DOHH2 (cell line): ENCODE measurements around the gene NAA50.

Experiments used
- H3F3A ChIP-seq: fragments of 200-600 bp; sonication (generic), shearing (Covaris generic); 2 replicates; pipeline ENCODE4 v1.6.0; 2016; ENCODE audit warnings: antibody characterized with exemption, mild to moderate bottlenecking; ENCODE audit not compliant: control insufficient read depth, insufficient read depth
- H3K27ac ChIP-seq: fragments of 200-600 bp; sonication (generic); 2 replicates; pipeline ENCODE4 v1.5.1; 2014; ENCODE audit warnings: low read depth, mild to moderate bottlenecking, low read length, moderate library complexity
- H3K27me3 ChIP-seq: fragments of 200-600 bp; sonication (generic); 2 replicates; pipeline ENCODE4 v1.6.1; 2014; ENCODE audit warnings: mild to moderate bottlenecking, low read length, mixed read lengths; ENCODE audit not compliant: control insufficient read depth
- H3K36me3 ChIP-seq: fragments of 200-600 bp; sonication (generic); 2 replicates; pipeline ENCODE4 v1.6.1; 2014; ENCODE audit warnings: mild to moderate bottlenecking, low read length, moderate library complexity, mixed read lengths; ENCODE audit not compliant: control insufficient read depth
- H3K4me1 ChIP-seq: fragments of 200-600 bp; sonication (generic); 2 replicates; pipeline ENCODE4 v1.6.1; 2014; ENCODE audit warnings: mild to moderate bottlenecking, low read length, mixed read lengths; ENCODE audit not compliant: control insufficient read depth
- H3K4me2 ChIP-seq: fragments of 200-600 bp; sonication (generic); 2 replicates; pipeline ENCODE4 v1.6.0; 2014; ENCODE audit warnings: mild to moderate bottlenecking, low read length, moderate library complexity
- H3K4me3 ChIP-seq: fragments of 200-600 bp; sonication (generic); 2 replicates; pipeline ENCODE4 v1.5.1; 2014; ENCODE audit warnings: mild to moderate bottlenecking, low read length, mixed read lengths
- H3K79me2 ChIP-seq: fragments of 200-600 bp; sonication (generic); 2 replicates; pipeline ENCODE4 v1.6.1; 2014; ENCODE audit warnings: mild to moderate bottlenecking, low read length, mixed read lengths; ENCODE audit not compliant: control insufficient read depth
- H3K9me2 ChIP-seq: fragments of 200-600 bp; sonication (generic); replicated peaks from 2 replicates; pipeline ENCODE4 v1.6.1; 2014; ENCODE audit warnings: mild to moderate bottlenecking, low read length, mixed read lengths; ENCODE audit not compliant: control insufficient read depth
- H3K9me3 ChIP-seq: fragments of 200-600 bp; sonication (generic); 2 replicates; pipeline ENCODE4 v1.6.1; 2014; ENCODE audit warnings: antibody characterized with exemption, low read length, mixed read lengths; ENCODE audit not compliant: control insufficient read depth, insufficient read depth
- H4K20me1 ChIP-seq: fragments of 200-600 bp; sonication (generic); 2 replicates; pipeline ENCODE4 v1.6.0; 2014; ENCODE audit warnings: low read depth, mild to moderate bottlenecking, antibody characterized with exemption, low read length, moderate library complexity; ENCODE audit not compliant: control insufficient read depth, insufficient read depth
- EZH2phosphoT487 ChIP-seq: fragments of 200-600 bp; sonication (generic); IDR thresholded peaks from 2 replicates; pipeline ENCODE4 v1.6.1; 2017; ENCODE audit warnings: borderline replicate concordance, mild to moderate bottlenecking, antibody characterized with exemption, low read length, moderate library complexity, mixed read lengths
- TF ChIP-seq, protein P1 (sequence below): fragments of 200-600 bp; sonication (generic); IDR thresholded peaks from one replicate; pipeline ENCODE4 v1.5.1; 2014; ENCODE audit warnings: antibody characterized with exemption, mild to moderate bottlenecking, low read depth, low read length; ENCODE audit not compliant: poor library complexity, severe bottlenecking

Gene NAA50

DNA sequence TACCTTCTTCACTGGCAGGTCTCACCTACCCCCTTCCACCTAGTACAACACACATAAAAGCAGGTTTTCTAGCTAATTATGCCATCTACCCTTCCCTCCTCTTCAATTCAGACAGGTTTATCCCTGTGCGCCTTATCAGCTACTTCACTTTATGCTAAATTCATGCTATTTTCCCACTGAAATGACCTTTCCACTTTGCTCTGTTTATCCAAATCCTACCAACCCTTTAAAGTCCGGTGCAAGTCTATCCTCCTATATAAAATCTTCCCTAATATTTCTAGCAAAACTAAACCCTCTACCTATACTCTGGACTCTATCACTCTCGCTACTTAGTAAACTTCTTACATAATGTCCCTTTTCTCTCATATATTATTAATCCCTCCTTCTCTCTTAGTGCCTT is 55.6 kb downstream of the NAA50 start:
- Histone ChIP-seq H3K9me3 (peaks cover 1% of the 10 kb centered on the region; the same call in 1 of the 2 replicates), H3K4me3 (no peak overlapping the region), H3K27me3 (no peaks in the 10 kb centered on the region), H3K4me2 (no peak overlapping the region), H3K9me2 (no peaks in the 10 kb centered on the region), H3K79me2 (peaks cover 50% of the 10 kb centered on the region), H4K20me1 (no peaks in the 10 kb centered on the region), H3F3A (no peaks in the 10 kb centered on the region), H3K36me3 (peaks cover 11% of the 10 kb centered on the region; the same call in 1 of the 2 replicates), H3K4me1 (peaks cover 8% of the 10 kb centered on the region), H3K27ac (no peak overlapping the region)
- TF ChIP-seq, protein P1, sequence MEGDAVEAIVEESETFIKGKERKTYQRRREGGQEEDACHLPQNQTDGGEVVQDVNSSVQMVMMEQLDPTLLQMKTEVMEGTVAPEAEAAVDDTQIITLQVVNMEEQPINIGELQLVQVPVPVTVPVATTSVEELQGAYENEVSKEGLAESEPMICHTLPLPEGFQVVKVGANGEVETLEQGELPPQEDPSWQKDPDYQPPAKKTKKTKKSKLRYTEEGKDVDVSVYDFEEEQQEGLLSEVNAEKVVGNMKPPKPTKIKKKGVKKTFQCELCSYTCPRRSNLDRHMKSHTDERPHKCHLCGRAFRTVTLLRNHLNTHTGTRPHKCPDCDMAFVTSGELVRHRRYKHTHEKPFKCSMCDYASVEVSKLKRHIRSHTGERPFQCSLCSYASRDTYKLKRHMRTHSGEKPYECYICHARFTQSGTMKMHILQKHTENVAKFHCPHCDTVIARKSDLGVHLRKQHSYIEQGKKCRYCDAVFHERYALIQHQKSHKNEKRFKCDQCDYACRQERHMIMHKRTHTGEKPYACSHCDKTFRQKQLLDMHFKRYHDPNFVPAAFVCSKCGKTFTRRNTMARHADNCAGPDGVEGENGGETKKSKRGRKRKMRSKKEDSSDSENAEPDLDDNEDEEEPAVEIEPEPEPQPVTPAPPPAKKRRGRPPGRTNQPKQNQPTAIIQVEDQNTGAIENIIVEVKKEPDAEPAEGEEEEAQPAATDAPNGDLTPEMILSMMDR = no peak
- no peak for TF ChIP-seq EZH2phosphoT487

DNA sequence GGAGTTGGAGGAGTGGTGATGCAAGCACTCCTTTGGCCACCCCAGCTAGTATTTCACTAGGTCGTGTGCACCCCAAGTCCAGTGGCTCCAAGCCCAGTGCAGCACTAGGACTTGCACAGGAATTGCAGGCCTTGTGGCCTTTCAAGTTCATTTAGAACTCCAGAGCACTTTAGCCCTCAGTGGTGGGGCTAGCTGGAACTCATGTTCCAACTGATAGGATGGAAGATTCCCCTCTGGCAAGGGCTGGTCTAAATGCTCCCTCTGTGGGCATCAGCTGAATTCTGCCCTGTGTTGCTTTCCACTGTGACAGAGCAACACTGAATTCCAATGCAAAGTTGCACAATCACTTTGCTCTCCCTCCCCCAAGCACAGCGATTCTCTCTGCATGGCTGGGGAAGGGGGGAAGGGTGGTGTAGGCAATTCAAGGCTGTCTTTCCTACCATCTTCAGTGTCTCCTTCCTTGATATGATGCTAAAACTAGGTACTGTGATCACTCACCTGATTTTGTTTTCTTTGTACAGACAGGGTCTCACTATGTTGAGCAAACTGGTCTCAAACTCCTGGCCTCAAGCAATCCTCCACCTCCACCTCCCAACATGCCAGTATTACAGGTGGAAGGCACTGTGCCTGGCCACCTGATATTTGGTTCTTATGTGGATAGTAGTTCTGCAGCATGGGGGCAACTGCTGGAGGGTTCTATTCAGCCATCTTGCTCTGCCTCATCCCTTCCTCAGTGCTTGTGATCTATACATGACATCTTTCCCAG is 59.9 kb downstream of the NAA50 start:
- Histone ChIP-seq H4K20me1 (no peaks in the 10 kb centered on the region), H3K9me2 (no peaks in the 10 kb centered on the region), H3K27me3 (no peaks in the 10 kb centered on the region), H3K79me2 (peaks cover 16% of the 10 kb centered on the region), H3K9me3 (peaks cover 5% of the 10 kb centered on the region; the same call in 1 of the 2 replicates), H3K4me2 (no peak overlapping the region), H3K4me1 (no peaks in the 10 kb centered on the region), H3K36me3 (peaks cover 12% of the 10 kb centered on the region; the same call in 1 of the 2 replicates), H3F3A (no peaks in the 10 kb centered on the region), H3K27ac (no peak overlapping the region), H3K4me3 (no peak overlapping the region)
- TF ChIP-seq, protein P1 = no peak
- no peak for TF ChIP-seq EZH2phosphoT487

DNA sequence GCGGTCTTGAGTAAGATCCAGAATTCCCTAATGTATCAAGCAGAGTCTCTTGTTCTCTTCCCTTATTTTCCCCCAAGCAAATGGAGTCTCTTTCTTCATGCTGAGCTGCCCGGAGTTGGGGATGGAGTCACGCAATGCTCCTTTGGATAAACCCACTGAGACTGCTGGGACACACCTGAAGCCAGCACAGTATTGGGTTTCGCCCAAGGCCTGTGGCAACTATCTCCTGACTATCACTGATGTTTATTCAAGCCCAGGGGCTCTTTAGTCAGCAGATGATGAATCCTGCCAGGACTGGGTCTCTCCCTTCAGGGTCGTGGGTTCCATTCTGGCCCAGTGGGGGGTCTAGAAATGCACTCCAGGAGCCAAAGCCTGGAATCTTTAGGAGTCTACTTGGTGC is 60.9 kb downstream of the NAA50 start:
- Histone ChIP-seq H3K4me1 (no peaks in the 10 kb centered on the region), H3K27ac (no peak overlapping the region), H4K20me1 (no peaks in the 10 kb centered on the region), H3F3A (no peaks in the 10 kb centered on the region), H3K79me2 (peaks cover 8% of the 10 kb centered on the region), H3K4me3 (no peak overlapping the region), H3K4me2 (no peak overlapping the region), H3K27me3 (no peaks in the 10 kb centered on the region), H3K9me2 (no peaks in the 10 kb centered on the region), H3K9me3 (peaks cover 5% of the 10 kb centered on the region; the same call in 1 of the 2 replicates), H3K36me3 (peaks cover 12% of the 10 kb centered on the region; the same call in 1 of the 2 replicates)
- TF ChIP-seq, protein P1 = no peak
- no peak for TF ChIP-seq EZH2phosphoT487
